GM19023 (cell line): ENCODE results near the gene ATP13A3.
"Not testable (repeated sequence)": the region's sequence is repeated elsewhere in the genome, so short reads cannot be mapped to it uniquely, and the experiment has no call there.

ENCODE experiments used
- ATAC-seq: cut with Tn5 transposase; IDR thresholded peaks from one replicate; pipeline ENCODE4 v1.9.1; 2021; ENCODE audit warnings: mild to moderate bottlenecking, moderate library complexity; ENCODE audit not compliant: unreplicated experiment

The ATP13A3 gene

DNA sequence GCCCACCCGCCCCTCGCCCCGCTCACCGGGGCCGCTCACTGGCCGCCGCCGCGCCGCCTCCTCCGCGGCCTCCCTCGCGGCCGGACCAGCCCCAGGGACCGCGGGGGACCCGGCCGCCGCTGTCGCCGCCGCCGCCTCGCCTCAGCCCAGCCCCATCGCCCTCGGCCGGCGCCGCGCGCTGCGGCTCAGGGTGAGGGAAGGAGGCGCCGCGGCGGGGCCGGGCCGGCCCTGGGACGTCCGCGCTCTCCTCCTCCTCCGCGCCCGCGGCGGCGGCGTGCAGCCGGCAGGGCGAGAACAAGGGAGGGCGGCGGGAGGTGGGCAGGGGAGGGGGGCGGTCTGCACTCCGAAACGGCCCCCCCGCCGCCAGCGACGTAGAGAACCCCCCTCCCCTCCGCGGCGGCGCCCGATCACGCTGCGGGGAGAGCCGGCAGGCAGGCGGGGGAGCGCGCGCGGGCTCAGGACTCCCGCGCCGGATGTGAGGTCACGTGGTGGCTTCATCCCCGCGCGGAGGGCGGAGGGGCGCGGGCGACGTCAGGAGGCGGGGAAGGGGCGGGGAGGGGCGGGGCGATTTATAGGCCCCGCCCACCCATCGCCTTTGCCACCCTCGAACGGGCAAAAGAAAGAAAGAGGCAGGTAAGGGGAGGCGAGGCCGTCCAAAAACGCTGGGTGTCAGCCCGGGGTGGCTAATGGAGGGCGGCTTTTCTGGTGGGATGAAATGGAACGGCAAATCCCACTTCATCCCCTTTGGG, at the start of gene ATP13A3:
TSS of gene ATP13A3 (minus strand) at position 463 of the 749 bp plus-strand sequence. CDS start 24,812 bp downstream, outside the sequence.
- ATAC-seq: peak; percentile 70

DNA sequence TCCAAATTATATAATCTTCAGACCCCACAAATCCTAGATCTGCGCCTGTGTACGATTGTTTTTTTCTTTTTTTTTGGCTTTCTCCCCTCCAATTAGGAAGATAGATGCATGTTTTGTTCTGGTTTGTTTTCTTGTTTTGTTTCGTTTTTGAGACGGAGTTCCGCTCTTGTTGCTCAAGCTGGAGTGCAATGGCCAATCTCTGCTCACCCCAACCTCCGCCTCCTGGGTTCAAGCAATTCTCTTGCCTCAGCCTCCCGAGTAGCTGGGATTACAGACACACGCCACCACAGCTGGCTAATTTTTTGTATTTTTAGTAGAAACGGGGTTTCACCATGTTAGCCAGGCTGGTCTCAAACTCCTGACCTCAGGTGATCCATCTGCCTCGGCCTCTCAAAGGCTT, 48.4 kb upstream of the ATP13A3 start:
- ATAC-seq: not testable (repeated sequence)

DNA sequence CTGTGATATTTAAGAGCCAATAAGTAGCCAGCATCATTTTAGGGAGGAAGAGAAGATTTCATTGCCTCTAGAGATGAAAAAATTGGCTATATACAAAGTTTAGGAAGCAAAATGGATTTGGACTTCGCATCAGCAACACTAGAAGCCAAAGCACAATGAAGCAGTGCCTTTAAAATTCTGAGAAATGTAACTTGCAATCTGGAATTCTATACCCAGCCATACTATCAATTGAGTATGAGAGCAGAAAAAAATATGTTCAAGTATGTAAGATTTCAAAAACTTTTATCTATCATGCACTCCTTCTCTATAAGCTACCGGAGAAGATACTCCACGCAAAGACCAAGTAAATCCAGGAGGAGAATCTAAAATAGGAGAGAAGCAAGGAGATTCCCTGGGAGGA, 47.4 kb upstream of the ATP13A3 start:
- ATAC-seq: no peak

DNA sequence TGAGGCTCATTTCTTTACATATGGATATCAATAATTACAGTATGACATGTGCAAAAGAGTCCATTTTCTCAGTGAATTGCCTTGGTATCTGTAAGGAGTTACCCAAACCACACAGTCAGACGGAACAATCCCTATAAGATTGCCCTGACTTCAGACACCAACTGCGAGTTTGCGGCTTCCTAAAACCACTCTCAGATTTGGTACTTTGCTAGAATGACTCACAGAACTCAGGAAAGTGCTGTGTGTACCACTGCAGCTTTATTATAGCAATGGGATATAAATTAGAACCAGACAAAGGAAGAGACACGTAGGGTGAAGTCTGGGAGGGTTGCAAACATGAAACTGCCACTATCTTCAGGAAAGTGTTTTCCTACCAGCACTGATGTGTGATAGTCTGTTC, 45.8 kb upstream of the ATP13A3 start:
- no peak for ATAC-seq

DNA sequence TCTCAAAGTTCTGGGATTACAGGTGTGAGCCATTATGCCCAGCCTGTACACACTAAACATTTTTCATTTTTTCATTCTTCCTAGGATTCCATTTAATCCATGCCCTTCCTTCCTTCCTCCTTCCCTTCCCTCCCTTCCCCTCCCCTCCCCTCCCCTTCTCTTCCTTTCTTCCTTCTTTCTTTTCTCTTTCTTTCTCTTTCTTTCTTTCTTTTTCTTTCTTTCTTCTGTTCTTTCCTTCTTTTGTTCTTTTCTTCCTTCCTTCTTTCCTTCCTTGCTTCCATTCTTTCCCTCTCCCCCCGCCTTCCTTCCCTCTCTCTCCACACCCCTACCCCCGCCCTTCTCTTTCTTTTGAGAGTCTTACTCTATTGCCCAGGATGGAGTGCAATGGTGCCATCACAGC, 40.9 kb upstream of the ATP13A3 start:
- no peak for ATAC-seq

DNA sequence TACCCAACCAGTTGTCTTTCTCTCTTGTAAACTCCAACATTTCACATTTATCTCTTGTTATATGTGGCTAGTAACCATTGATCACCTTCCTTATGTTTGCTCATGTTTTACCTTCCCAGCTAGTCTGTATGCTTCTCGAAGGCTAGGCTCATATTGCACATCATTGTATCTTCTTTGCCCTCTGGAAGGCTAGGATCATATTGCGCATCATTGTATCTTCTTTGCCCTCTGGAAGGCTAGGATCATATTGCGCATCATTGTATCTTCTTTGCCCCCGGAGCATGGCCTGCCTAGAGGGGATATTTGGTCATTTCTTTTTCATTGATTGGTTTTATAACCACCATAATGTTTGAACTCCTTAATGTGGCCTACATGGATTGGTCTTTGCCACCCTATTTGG, 39.4 kb upstream of the ATP13A3 start:
- no peak for ATAC-seq

DNA sequence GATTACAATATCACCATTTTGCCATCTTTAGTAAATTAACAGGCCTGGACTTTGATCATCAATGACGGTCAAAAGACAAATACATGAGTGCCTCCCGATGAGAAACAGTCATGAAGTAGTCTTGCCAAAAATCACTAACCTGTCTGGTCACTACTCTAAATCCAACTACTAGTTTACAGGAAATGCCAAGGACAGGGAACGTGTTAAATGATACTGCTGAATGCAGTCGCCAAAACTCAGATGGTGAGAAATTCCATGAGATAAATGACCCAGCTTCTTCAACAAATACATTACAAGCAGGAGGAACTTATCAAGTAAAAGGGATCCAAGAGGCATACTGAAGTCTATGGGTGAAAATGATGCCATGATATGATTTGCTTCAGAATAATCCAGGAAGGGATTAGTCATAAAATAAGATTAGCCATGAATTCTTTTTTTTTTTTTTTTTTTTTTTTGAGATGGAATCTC, 35.8 kb upstream of the ATP13A3 start:
- ATAC-seq: no peak

DNA sequence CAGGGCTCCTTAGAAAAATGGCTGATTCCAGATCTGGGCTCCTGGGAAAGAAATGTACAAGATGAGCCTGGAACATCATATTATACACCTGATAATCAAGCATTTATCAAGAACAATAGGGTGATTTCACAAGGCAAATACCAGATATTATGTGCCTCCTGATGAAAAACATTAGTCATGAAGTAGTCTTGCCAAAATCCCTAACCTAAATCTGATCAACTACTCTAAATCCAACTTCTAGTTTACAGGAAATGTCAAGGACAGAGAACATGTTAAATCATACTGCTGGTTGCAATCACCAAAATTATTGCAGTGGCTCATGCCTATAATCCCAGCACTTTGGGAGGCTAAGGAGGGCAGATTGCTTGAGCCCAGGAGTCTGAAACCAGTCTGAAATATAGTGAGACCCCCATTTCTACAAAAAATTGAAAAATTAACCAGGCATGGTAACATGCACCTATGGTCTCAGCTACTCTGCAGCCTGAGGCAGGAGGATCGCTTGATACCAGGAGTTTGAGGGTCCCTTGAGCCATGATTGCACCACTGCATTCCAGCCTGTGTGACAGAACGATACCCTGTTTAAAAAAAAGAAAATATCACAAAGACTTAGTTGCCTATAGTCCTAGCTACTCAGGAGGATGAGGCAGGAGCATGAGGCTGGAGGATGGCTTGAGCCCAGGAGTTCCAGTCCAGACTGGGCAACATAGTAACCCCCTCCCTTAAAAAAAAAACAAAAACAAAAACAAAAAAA, 34.9 kb upstream of the ATP13A3 start:
- no peak for ATAC-seq

DNA sequence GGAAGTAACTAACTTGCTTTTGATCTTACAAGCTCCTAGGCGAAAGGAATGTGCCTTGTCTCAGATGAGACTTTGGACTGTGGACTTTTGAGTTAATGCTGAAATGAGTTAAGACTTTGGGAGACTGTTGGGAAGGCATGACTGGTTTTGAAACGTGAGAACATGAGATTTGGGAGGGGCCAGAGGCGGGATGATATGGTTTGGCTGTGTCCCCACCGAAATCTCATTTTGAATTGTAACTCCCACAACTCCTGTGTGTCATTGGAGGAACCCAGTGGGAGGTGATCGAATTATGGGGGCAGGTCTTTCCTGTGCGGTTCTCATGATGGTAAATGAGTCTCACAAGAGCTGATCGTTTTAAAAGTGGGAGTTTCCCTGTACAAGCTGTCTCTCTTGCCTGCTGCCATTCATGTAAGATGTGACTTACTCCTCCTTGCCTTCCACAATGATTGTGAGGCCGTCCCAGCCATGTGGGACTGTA, 33.9 kb upstream of the ATP13A3 start:
- ATAC-seq: not testable (repeated sequence)

DNA sequence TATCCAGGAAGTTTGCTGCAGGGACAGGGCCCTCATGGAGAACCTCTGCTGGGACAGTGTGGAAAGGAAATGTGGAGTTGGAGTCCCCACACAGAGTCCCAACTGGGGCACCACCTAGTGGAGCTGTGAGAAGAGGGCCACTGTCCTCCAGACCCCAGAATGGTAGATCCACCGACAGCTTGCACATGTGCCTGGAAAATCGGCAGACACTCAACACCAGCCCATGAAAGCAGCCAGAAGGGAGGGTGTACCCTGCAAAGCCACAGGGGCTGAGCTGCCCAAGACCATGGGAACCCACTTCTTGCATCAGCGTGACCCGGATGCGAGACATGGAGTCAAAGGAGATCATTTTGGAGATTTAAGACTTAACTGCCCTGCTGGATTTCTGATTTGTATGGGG, 33.4 kb upstream of the ATP13A3 start:
- ATAC-seq: not testable (repeated sequence)

DNA sequence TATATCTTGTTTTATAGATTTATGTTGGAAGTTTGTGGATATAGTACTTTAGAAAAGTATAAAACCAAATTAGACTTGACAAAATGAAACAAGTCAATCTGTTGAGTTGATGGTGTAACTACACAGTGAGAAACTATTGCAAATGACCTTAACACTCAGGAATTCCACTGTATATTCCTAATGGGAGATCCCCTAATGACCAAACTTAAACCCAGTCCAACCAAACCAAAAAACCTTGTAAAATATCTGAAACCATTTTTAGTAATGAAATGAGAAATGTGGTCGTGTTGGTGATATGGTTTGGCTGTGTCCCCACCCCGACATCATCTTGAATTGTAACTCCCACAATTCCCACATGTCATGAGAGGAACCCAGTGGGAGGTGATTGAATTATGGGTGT, 31.9 kb upstream of the ATP13A3 start:
- no peak for ATAC-seq

DNA sequence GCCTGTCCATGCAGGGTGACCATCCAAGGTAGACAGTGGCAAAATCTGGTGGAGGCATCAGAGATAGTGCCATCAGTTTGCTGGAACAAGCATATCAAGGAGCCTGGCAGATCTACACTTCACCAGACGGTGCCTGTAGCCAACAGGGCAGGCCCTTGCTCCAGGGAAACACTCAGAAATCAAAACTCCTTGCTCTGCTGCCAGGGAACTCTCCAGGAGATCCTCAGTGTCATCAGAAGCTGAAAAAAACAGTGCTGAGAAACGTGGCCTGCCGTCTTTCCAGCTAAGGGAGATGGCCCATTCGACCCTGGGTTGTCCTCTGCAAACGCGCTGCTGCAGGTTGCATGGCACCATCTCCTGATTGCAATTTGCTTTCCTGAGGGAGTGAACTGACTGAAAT, 30.5 kb upstream of the ATP13A3 start:
- ATAC-seq: no peak

DNA sequence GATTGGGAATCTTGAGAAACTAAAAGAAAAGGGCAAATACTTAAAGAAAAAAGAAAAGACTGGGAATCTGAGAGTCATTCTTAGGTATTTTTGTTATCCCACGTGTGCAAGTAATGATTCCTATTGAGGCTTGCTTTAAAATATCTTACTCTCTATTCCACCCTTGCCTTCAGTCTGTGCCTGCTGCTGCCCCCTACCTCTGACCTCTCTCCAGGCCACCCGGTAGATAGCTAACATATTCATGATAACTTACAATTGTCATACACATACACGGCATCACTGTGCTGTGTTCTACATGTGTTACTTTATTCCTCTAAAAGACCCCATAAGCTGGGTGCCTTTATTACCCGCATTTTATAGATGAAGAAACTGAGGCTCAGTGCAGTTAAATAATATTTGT, 27.8 kb upstream of the ATP13A3 start:
- no peak for ATAC-seq

DNA sequence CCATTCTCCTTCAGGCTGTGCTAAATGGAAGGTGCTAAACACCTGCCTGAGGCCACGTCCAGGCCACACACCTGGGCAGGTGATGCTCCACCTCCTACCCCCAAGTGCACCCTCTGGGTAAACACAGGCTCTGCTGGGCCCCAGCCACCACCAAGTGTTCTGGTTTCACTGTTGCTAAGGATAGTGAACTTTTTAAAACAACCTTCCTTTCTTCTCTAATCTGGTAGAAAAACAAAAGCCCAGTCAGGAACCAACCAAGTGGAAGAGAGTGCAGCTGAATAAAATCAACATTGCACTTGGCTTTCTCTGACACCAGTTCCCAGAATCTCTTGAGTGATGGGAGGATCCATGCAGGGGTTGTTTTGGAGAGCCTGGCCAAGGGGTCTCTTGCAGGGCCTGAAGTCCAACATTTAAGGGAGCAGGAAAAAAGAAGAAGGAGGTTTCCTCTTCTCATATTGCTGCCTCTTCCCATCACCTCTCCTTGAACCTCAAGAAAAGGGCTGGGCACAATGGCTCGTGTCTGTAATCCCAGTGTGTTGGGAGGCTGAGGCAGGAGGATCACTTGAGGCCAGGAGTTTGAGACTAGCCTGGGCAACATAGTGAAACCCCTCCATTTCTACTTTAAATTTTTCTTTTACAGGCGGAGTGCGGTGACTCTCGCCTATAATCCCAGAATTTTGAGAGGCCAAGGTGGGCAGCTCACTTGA, 26.2 kb upstream of the ATP13A3 start:
- no peak for ATAC-seq

DNA sequence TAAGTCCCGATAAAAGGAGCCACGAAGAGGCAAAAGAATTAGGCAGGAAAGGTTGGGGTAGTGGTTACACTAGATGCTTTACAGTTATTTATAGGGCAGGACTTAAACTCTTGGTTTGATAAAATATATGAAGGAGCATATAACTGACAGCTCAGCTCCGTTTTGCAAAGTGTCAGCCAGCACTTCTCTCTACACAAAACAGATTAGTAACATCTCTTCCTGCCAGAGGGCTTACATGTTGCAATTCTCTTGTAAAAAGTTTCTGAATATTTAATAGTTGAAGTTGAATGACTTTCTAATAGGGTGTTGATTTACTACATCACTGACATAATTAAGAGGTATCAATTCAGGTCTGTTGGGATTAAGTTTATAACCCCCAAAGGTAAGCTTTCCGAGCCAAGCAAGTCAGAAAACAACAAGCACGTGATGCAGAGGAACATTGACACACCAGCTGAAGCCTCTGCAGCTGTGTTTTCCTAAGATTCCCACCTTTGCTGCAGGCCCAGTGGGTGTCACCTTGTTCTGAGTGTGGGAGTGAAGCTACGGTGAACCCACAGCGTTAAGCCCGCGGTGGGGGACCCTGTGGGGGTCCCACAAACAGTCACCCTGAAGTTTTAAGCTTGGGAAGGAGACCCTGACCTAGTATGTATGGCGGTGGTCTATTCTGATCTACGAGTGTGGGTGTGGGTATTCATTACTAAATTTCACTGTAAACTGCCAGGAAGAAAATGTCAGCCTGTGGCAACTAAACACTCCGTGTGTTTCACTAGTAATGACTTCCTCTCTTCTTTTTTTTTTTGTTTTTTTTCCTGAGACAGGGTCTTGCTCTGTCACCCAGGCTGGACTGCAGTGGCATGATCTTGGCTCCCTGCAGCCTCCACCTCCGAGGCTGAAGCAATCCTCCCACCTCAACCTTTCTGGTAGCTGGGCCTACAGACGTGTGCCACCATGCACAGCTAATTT, 22.0 kb upstream of the ATP13A3 start:
- ATAC-seq: no peak

DNA sequence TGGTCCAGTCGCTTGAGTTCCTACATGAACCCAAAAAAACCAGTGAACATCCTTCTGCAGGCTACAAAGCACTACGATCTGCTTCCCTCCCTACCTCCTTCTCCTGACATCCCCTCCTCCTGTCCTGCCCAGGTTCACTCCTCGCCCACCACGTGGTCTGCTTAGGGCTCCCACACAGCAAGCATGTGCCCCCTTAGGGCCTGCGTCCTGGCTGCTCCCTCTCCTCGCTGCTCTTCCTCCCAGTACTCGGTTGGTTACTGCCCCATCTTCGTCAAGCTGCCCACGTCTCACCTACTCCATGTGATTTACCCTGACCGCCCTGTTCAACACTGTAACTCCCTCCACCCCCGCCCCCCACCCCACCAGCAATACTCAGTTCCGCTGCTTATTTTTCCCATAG, 20.8 kb upstream of the ATP13A3 start:
- ATAC-seq: no peak

DNA sequence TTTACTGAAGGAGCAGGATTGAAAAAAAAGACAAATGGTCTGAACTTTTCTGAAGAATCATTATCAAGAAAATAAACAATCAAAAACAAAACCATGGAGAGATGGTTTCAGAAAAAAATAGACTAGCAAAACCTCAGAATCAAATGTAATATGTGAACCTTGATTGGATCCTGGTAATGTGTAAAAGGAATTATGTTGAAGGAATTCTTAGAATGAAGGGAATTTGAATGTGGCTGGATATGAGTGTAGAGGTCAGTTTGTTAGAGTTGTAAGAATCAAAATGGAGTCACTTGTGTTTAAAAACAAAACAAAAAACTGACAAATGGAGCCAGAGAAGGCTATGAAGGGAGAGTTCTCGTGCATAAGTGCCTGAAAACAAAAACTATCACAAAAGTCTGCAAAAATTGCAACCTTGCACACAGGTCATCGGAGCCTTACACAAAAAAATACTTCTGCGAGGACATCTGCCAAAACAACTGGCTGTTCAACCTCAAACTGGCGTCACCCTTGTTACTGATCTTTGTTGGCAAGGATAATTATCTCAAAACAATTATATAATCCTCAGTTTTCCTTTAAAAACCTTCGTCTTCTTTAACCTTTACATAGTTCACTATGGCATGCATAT, 19.1 kb upstream of the ATP13A3 start:
- ATAC-seq: no peak

DNA sequence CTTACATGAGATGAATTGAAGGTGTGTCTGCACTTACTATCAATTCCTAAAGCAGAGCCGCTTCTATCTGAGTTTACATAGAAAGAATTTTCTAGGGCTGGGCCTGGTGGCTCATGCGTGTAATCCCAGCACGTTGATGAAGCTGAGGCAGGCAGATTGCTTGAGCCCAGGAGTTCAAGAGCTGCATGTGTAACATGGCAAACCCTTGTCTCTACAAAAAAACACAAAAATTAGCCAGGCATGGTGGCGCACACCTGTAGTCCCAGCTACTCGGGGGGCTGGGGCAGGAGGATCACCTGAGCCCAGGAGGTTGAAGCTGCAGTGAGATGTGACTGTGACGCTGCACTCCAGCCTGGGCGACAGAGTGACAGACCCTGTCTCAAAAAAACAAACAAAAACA, 18.1 kb upstream of the ATP13A3 start:
- ATAC-seq: no peak

DNA sequence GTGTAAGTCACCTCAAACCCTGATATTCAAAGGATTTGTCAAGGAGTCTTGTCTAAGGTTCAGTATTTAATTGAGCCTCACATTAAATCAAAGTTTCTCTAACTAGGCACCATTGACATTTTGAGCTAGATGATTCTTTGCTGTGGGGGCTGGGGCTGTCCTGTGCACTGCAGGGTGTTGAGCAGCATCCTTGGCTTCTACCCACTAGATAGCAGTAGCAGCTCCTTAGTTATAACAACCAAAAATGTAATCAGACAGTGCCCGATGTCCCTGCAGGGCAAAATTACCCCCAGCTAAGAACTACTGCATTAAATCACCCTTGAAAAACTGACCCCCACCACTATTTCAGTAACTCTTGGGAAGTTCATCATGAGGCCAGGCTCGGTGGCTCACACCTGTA, 17.3 kb upstream of the ATP13A3 start:
- no peak for ATAC-seq

DNA sequence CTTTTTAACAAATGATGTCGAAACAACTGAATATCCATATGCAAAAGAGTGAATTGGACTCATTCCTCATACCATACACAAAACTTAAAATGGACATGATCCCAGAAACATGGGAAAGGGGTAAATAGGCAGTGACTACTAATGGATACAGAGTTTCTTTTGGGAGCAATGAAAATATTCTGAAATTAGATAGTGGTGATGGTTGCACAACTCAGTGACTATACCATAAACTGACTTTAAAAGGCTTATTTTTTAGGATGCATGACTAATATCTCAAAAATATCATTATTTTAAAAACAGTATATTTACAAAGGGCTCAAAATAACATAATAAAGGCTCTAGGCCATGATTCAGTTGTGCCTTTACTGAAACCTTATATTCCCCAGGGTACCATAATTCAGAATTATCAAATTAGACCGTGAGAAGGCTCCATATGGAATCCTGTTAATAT, 16.3 kb upstream of the ATP13A3 start:
- no peak for ATAC-seq
